HG02885 (cell line): ENCODE data around the gene GYG2.

Source experiments
- ATAC-seq: cut with Tn5 transposase; IDR thresholded peaks from one replicate; pipeline ENCODE4 v1.9.1; 2021; ENCODE audit warnings: mild to moderate bottlenecking; ENCODE audit not compliant: unreplicated experiment, poor library complexity

The GYG2 gene

DNA sequence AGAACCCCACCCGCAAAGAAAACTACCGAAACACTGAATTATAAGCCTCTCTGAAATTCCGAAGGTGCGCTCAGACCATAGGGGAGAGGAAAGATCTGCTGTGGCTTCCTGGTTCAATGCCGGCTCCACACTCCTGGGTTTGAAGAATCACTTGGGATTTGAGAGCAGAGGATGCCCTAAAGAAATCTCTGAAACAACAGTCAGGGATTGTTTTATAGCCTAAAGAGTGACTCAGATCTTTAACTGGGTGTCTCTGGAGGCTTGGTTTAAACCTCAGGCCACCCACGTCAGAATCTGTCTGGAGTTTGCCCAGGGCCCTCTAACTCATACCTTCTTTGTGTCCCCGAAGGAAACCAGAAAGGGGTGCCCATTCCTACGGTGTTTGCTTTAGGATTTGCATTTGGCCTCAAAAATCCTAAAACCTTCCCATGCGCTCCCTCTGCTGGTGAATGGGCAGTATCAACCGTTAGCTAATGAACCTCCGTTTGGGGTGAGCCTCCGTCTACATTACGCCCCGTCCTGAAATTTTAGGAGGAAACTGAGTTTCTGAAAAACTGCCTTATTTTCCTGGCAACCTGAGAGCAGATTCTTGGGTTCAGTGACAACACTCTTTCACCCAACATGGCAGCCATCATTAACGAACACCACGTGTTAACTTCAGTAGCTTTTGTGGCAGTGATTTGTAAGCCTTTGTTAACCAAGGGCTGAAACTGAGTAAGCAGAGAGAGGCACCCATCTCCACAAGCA lies 16.4 kb upstream of the GYG2 start:
- ATAC-seq = peak; percentile 82

- ATAC-seq = no peak
These were observed 11.7 kb upstream of the GYG2 start for GRCh38 chrX:2817036-2817435.

DNA sequence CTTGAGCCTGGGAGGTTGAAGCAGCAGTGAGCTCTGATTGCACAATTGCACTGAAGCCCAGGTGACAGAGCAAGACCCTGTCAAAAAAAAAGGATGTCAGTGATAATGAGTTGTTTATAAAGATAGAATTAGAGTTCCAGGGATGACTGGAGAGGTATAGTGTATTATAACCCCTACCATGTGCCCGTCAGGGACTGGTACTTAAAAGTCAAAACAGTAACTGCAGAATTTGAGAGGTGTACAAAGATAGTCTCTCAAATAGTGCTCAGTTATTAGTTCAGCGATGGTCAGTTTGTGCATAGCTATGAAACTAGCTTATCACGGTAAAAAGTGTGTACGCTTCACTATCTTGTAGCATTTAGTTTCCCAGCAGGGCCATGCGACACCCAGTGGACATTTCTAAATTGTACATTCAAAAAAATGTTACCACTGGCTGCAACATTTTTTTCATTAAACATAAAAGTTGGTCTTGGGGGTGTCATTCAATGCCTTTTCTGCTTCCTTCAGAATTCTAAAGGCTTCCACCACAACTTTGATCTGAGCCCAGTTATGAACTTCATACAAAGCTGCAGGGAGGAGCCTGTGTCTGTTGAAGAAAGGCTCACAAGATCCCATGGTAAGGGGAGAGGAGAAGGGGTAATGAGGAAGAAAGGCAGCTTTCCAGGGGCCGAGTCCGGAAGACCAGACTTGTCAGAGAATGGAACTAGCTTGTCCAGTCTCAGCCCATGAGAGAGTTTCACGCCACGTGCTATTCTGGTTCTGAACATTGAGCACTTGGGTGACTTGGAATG lies 9.2 kb upstream of the GYG2 start:
- no peak for ATAC-seq

- no peak for ATAC-seq
These were observed 8.5 kb upstream of the GYG2 start for GRCh38 chrX:2820136-2820771.

DNA sequence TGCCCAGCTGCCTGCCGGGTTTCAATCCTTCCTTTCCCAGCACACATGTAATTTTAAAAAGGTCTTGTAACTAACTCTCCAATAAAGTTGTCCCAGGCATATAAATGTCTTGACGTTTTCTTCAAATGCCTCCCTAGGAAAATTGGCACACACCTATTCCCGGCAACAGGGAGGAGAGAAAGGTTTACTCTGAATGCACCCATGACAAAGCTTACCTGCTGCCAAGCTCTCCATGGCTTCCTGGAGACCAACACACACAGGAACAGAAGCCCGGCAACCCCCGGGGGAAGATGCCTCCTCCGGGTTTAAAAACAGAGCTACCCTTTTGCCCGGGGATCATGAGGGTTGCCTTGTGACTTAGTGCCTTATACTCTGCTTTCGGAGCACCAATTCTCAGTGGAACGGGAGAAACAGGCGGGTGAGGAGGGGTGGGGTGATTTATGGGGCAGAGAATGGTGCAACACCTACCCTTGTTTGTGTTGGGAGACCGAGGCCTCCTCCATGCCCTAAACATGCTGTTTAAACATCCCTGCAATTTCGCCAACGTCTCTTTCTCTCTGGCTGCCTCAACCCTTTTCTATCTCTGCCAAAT lies 4.8 kb upstream of the GYG2 start:
- ATAC-seq = no peak

GRCh38 chrX:2824886-2825285 lies 3.8 kb upstream of the GYG2 start:
- ATAC-seq = no peak

DNA sequence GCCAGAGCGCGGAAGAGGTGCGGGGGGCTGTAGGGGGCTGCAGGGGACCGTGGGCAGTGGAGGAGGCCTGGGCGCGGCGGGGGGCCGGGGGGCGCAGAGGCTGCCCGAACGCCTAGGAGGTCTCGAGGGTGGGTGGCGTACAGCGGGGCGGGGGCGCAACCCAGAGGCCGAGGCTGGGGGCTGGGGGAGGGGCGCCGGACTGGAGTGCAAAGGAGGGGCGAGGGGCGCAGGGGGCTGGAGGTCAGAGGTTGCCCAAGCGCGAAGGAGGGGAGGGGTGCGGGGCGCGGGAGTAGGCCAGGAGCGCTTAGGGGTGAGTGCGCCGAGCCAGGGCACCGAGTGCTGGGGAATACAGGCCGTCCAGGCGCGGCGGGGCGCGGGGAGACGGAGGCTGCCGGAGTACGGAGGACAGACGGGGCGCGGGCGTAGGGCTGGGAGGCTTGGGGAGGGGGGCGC lies 255 bp downstream of the GYG2 start:
- ATAC-seq = no peak

GRCh38 chrX:2829469-2830246 lies 928 bp downstream of the GYG2 start:
- no peak for ATAC-seq

- ATAC-seq = no peak
These were observed 2.9 kb downstream of the GYG2 start for GRCh38 chrX:2831471-2832228.

GRCh38 chrX:2837961-2838360 lies 9.2 kb downstream of the GYG2 start:
- no peak for ATAC-seq

GRCh38 chrX:2840961-2841360 lies 12.2 kb downstream of the GYG2 start:
- ATAC-seq = no peak

DNA sequence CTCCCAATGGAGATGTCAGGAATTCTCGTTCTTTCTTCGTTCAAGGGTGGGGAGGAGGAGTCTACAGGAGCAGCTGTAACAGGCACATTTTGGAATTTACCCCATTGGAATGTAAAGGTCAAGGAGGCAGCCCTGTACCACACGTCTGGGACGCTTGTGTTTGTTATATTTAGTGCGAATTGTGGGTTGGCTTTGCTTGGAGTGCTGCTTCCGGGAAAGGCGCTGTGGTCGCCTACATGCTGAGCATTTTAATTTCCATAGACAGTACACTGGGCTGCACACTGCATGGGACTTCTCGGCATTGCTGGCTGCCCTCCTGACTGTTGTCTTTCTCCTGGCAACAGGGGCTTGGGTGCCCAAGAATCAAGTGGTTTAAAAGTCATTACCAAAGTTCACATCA lies 12.8 kb downstream of the GYG2 start:
- no peak for ATAC-seq

DNA sequence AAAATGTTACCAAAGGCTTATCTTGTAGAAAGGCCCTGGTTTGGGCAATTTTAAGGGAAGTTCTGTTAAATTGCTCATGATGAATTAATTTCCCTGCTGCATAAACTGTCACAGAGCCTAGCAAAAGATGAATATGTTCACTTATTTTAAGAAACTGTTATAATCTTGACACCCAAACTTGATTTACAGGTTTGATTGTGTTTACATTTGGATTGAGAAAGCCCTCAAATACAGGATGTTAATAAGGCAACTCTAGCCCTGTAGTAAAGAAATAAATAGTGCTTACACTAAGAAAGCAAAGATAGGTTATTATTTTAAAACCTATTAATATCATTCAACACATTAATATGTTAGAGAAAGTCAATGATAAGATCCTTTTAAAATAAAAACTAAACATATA lies 18.3 kb downstream of the GYG2 start:
- ATAC-seq = no peak

DNA sequence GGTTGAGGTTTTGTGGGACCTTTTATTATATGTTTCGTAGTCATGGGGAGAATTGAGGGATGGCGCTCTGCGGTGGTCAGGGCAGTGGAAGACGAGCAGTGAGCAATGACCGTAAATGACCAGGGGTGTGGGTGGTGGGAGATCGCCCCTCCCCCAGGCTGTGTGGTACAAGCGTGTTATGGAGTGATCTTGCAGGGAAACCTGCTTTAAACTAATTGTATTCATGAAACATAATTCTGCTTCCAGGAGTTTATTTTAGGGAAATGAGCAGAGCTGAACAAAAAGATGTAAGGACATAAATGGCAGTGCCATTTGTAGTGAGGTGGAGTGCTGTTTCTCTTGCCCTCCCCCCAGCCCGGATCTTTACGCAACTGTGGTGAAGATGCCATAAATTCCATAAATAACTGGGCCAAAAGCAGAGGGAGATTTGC lies 20.2 kb downstream of the GYG2 start:
- no peak for ATAC-seq

GRCh38 chrX:2854918-2855317 lies 26.2 kb downstream of the GYG2 start:
- ATAC-seq = no peak

- no peak for ATAC-seq
These were observed 27.0 kb downstream of the GYG2 start for GRCh38 chrX:2855761-2856160.

GRCh38 chrX:2857566-2857965 lies 28.8 kb downstream of the GYG2 start:
- ATAC-seq = no peak

GRCh38 chrX:2859197-2859797 lies 30.6 kb downstream of the GYG2 start:
- no peak for ATAC-seq

DNA sequence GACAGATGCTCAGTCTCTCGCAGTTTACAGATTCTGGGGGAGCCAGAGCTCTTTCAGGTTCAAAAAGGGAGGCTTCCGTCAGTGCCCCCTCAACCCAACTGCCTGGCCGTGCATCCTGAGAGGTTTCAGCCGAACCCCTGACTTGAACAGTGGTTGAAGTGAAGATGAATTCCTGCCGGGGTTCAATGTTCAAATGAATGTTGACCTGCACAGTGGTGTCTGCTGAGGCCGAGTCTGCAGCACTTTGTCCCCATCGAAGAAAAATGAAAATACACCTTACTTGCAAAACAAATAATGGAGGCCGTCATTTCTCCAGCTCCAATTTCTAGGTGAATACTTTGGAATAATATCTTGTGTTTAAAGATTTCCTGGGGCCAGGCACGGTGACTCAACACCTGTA lies 33.7 kb downstream of the GYG2 start:
- ATAC-seq = no peak
